Spleen (tissue), 7 donors: Measurements from ENCODE around the gene PCED1A.

Experiments
- POLR2A ChIP-seq, 3 donors: fragments of 450-650 bp; IDR thresholded peaks; one replicate each; pipeline ENCODE4 v1.5.1; 2017; ENCODE audit warnings: antibody characterized with exemption in 3 of 3, mild to moderate bottlenecking in 1 of 3
- TF ChIP-seq, protein P1 (sequence below), 11 experiments: fragments of 200-600 bp in 7 of 11; fragments of 450-650 bp in 4 of 11; sonication (generic) in 4 of 11; IDR thresholded peaks in 8 of 11; conservative IDR thresholded peaks in 3 of 11; 1 replicate in 7 of 11; 2 replicates in 4 of 11; pipeline versions ENCODE4 v1.4.0 to v1.8.0; 2016 to 2021; ENCODE audit warnings: antibody characterized with exemption in 11 of 11, inconsistent platforms in 4 of 11, mild to moderate bottlenecking in 1 of 11
- donor health status: DM: no; HTN: no; CAD: no; lungs with moderate emphysema.
- donor health status: DM: no; HTN: no; CAD: no.
- donor health status: DM: no; HTN: no; CAD: no.

DNA sequence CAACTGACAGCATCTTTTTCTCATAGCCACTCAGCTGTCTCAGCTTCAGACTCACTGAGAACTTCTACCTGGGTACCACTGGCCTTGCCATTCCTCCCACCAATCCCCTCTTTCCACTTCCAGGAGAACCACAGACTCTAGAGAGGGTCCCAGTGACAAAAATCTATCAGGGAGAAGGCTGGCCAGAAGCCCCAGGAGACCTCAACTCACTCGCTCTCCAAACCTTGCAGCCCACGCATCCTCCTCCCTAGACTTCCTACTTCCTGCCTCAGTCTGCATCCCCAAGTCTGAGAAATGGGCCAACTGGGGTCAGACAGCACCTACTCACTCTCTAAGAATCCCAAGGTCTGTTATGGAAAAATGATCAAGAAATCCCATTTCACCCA, 23.1 kb downstream of the PCED1A start:
- TF ChIP-seq, protein P1, sequence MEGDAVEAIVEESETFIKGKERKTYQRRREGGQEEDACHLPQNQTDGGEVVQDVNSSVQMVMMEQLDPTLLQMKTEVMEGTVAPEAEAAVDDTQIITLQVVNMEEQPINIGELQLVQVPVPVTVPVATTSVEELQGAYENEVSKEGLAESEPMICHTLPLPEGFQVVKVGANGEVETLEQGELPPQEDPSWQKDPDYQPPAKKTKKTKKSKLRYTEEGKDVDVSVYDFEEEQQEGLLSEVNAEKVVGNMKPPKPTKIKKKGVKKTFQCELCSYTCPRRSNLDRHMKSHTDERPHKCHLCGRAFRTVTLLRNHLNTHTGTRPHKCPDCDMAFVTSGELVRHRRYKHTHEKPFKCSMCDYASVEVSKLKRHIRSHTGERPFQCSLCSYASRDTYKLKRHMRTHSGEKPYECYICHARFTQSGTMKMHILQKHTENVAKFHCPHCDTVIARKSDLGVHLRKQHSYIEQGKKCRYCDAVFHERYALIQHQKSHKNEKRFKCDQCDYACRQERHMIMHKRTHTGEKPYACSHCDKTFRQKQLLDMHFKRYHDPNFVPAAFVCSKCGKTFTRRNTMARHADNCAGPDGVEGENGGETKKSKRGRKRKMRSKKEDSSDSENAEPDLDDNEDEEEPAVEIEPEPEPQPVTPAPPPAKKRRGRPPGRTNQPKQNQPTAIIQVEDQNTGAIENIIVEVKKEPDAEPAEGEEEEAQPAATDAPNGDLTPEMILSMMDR (IDR thresholded peaks at IDR 0.05 in 8 of 11, conservative IDR thresholded peaks at IDR 0.05 in 3 of 11), result no peak
- no peak for TF ChIP-seq POLR2A (IDR thresholded peaks at IDR 0.05)
